ENCODE data around the gene KLLN.
"Not testable (repeated sequence)": the region's sequence is repeated elsewhere in the genome, so short reads cannot be mapped to it uniquely, and the experiment has no call there.

The KLLN gene

DNA sequence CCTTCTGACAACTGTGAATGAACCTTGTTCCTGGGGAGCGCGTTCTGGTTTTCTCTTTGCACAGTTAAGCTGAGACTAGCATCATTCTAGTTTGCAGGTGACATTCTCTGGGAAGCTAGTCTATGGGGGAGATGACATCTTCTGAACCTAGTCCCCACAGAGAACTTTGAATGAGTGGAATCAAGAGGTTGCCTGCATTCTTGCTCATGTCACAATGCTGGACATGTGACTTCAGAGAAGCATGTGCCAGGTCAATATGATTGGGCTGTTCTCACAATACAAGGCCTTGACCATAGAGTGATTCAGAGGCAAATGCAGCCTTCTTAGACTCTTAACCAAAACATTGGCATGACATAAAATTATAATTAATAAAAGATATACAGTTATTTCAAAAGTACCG lies 22.1 kb downstream of the KLLN start:
- no peak for DNase-seq (ENCODE audit: low read depth)
- TF ChIP-seq, protein P1, sequence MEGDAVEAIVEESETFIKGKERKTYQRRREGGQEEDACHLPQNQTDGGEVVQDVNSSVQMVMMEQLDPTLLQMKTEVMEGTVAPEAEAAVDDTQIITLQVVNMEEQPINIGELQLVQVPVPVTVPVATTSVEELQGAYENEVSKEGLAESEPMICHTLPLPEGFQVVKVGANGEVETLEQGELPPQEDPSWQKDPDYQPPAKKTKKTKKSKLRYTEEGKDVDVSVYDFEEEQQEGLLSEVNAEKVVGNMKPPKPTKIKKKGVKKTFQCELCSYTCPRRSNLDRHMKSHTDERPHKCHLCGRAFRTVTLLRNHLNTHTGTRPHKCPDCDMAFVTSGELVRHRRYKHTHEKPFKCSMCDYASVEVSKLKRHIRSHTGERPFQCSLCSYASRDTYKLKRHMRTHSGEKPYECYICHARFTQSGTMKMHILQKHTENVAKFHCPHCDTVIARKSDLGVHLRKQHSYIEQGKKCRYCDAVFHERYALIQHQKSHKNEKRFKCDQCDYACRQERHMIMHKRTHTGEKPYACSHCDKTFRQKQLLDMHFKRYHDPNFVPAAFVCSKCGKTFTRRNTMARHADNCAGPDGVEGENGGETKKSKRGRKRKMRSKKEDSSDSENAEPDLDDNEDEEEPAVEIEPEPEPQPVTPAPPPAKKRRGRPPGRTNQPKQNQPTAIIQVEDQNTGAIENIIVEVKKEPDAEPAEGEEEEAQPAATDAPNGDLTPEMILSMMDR (IDR thresholded peaks at IDR 0.05; ENCODE audit: control insufficient read depth, insufficient read depth, low read depth, low read length, missing control alignments), result no peak
- H3K4me3 ChIP-seq (ENCODE audit: control insufficient read depth, low read depth, low read length), result no peak overlapping the region

GRCh38 chr10:87838650-87839049 lies 24.7 kb downstream of the KLLN start:
- no peak for DNase-seq (ENCODE audit: low read depth)
- TF ChIP-seq, protein P1 (IDR thresholded peaks at IDR 0.05; ENCODE audit: control insufficient read depth, insufficient read depth, low read depth, low read length, missing control alignments), result no peak
- H3K4me3 ChIP-seq (ENCODE audit: control insufficient read depth, low read depth, low read length), result no peak overlapping the region

GRCh38 chr10:87837445-87837844 lies 25.9 kb downstream of the KLLN start:
- TF ChIP-seq, protein P1 (IDR thresholded peaks at IDR 0.05; ENCODE audit: control insufficient read depth, insufficient read depth, low read depth, low read length, missing control alignments), result no peak
- H3K4me3 ChIP-seq (ENCODE audit: control insufficient read depth, low read depth, low read length), result no peak overlapping the region
- DNase-seq (ENCODE audit: low read depth), result no peak

DNA sequence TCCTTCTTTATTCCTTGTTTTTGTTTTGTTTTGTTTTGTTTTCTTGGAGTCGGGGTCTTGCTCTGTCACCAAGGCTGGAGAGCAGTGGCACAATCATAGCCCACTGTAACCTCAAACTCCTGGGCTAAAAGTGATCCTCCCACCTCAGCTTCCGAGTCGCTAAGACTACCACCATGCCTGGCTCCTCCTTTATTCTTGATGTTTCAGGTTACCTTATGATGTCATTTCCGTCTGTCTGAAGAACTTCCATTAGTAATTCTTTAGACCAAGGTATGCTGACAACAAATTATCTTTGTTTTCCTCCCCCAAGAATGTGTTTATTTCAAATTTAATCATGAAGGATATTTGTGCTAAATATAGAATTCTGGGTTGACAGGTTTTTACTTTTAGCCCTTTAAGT lies 27.2 kb downstream of the KLLN start:
- DNase-seq (ENCODE audit: low read depth), result no peak
- TF ChIP-seq, protein P1 (IDR thresholded peaks at IDR 0.05; ENCODE audit: control insufficient read depth, insufficient read depth, low read depth, low read length, missing control alignments), result no peak
- H3K4me3 ChIP-seq (ENCODE audit: control insufficient read depth, low read depth, low read length), result no peak overlapping the region

DNA sequence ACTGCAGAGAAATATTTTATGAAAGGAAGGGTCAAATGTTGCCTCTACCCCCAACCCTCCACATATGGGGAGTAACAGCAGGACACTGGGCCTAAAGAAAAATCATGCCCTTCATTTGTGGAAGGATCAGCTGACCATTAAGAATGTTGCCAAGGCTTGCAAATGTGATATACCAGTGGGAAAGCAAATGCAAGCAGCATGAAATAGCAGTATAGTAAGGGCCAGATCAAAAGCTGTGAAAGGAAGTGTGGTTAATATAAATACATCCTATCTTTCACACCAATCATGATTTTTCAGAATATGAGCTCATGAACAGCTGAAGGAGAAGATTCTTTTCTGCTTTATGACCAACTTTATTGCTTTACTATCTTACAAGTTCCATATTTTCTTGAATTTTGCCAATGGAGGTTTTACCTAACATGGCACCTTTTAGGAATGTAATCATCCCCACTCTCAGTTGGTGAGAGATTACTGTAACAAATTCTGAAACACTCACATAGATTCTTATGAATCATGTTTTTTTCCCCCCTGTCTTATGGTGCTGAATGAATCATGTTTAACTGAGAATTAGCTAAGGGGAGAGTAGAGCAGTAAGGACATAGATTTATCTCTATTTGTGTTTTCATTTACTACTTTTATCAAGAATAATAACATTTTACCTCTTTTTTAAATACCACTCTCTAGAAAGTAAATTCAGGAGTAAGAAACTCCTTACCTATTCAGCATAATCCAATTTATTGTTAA lies 33.2 kb downstream of the KLLN start:
- TF ChIP-seq, protein P1 (IDR thresholded peaks at IDR 0.05; ENCODE audit: control insufficient read depth, insufficient read depth, low read depth, low read length, missing control alignments), result no peak
- no peak for DNase-seq (ENCODE audit: low read depth)
- no peak overlapping the region for H3K4me3 ChIP-seq (ENCODE audit: control insufficient read depth, low read depth, low read length)

DNA sequence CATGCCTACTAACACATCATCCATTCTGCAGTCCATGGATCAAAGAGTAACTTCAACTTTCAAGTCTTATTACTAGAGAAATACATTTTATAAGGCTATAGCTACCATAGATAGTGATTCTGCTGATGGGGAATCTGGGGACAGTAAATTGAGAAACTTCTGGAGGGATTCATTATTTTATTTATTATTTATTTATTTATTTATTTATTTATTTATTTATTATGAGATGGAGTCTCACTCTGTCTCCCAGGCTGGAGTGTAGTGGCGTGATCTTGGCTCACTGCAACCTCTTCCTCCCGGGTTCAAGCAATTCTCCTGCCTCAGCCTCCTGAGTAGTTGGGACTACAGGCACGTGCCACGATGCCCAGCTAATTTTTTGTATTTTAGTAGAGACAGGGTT lies 34.3 kb downstream of the KLLN start:
- not testable (repeated sequence) for H3K4me3 ChIP-seq (ENCODE audit: control insufficient read depth, low read depth, low read length); DNase-seq (ENCODE audit: low read depth)

- TF ChIP-seq, protein P1 (IDR thresholded peaks at IDR 0.05; ENCODE audit: control insufficient read depth, insufficient read depth, low read depth, low read length, missing control alignments), result no peak
- H3K4me3 ChIP-seq (ENCODE audit: control insufficient read depth, low read depth, low read length), result no peak overlapping the region
- DNase-seq (ENCODE audit: low read depth), result no peak
These were observed 35.7 kb downstream of the KLLN start for GRCh38 chr10:87827681-87828080.

Data from AG09309 (cell line).